HEK293T (cell line): ENCODE results near the gene FSCN2.

ENCODE experiments used
- CTBP1 ChIP-seq: fragments of 450-650 bp; IDR thresholded peaks from 2 replicates; pipeline ENCODE4 v1.6.1; 2016; ENCODE audit warnings: borderline replicate concordance
- FOXA1 ChIP-seq: fragments of 450-650 bp; IDR thresholded peaks from 2 replicates; pipeline ENCODE4 v1.6.1; 2016; ENCODE audit warnings: mild to moderate bottlenecking
- FOXK2 ChIP-seq: fragments of 450-650 bp; IDR thresholded peaks from 2 replicates; pipeline ENCODE4 v1.6.1; 2016; ENCODE audit warnings: mild to moderate bottlenecking
- FOXM1 ChIP-seq: fragments of 450-650 bp; IDR thresholded peaks from 2 replicates; pipeline ENCODE4 v1.6.1; 2017; ENCODE audit warnings: mild to moderate bottlenecking, borderline replicate concordance
- HDGF ChIP-seq: fragments of 450-650 bp; IDR thresholded peaks from 2 replicates; pipeline ENCODE4 v1.6.1; 2017; ENCODE audit warnings: antibody characterized with exemption, borderline replicate concordance
- NFRKB ChIP-seq: fragments of 450-650 bp; IDR thresholded peaks from 2 replicates; pipeline ENCODE4 v1.6.1; 2016; ENCODE audit warnings: mild to moderate bottlenecking, moderate library complexity
- PKNOX1 ChIP-seq: fragments of 450-650 bp; IDR thresholded peaks from 2 replicates; pipeline ENCODE4 v1.6.1; 2016
- SP1 ChIP-seq: fragments of 450-650 bp; IDR thresholded peaks from 2 replicates; pipeline ENCODE4 v1.6.1; 2017
- SUZ12 ChIP-seq: fragments of 450-650 bp; IDR thresholded peaks from 2 replicates; pipeline ENCODE4 v1.6.1; 2016; ENCODE audit warnings: mild to moderate bottlenecking
- TARDBP ChIP-seq: fragments of 450-650 bp; IDR thresholded peaks from 2 replicates; pipeline ENCODE4 v1.6.1; 2016
- ZNF384 ChIP-seq: fragments of 450-650 bp; IDR thresholded peaks from 2 replicates; pipeline ENCODE4 v1.6.1; 2016

- TF ChIP-seq TARDBP (no peak), SP1 (no peak), CTBP1 (no peak), FOXM1 (no peak), HDGF (no peak), PKNOX1 (no peak), FOXA1 (no peak), NFRKB (no peak), FOXK2 (no peak), SUZ12 (no peak), ZNF384 (no peak)
Observed at GRCh38 chr17:81583589-81584342, 55.6 kb downstream of the FSCN2 start.
